H9 (cell line): ENCODE results near the gene AMMECR1. TPM values are rescaled to one million over a fixed set of nuclear protein-coding genes. Genes with fewer than 3 reads are reported as not detected.

Experiments
- DNase-seq: peaks from one replicate; pipeline ENCODE4 v3.0.0-alpha.2; 2017
- H2AFZ ChIP-seq: one replicate; pipeline ENCODE4 v1.6.1; 2013; ENCODE audit warnings: mild to moderate bottlenecking, low read length, control low read depth, moderate library complexity
- H2AK5ac ChIP-seq: 2 replicates; pipeline ENCODE4 v1.6.1; 2013; ENCODE audit warnings: low read length, control low read depth, mixed read lengths; ENCODE audit not compliant: insufficient read length
- H2BK120ac ChIP-seq: one replicate; pipeline ENCODE4 v1.6.1; 2013; ENCODE audit warnings: low read depth, mild to moderate bottlenecking, low read length, control low read depth, inconsistent platforms; ENCODE audit not compliant: poor library complexity, severe bottlenecking
- H2BK12ac ChIP-seq: 2 replicates; pipeline ENCODE4 v1.6.1; 2013; ENCODE audit warnings: low read length, control low read depth, mixed read lengths, low read depth; ENCODE audit not compliant: insufficient read length
- H2BK15ac ChIP-seq: 2 replicates; pipeline ENCODE4 v1.6.1; 2013; ENCODE audit warnings: low read depth, low read length, control low read depth
- H2BK20ac ChIP-seq: one replicate; pipeline ENCODE4 v1.6.1; 2013; ENCODE audit warnings: low read depth, mild to moderate bottlenecking, low read length, control low read depth, inconsistent platforms; ENCODE audit not compliant: poor library complexity, severe bottlenecking
- H2BK5ac ChIP-seq: 2 replicates; pipeline ENCODE4 v1.6.1; 2013; ENCODE audit warnings: low read length, control low read depth, mixed read lengths; ENCODE audit not compliant: insufficient read length
- H3K14ac ChIP-seq: 2 replicates; pipeline ENCODE4 v1.6.1; 2013; ENCODE audit warnings: low read length, control low read depth; ENCODE audit not compliant: insufficient read depth
- H3K18ac ChIP-seq: 2 replicates; pipeline ENCODE4 v1.6.1; 2013; ENCODE audit warnings: low read depth, mild to moderate bottlenecking, mixed read lengths, low read length, control low read depth; ENCODE audit not compliant: insufficient read length
- H3K23ac ChIP-seq: 2 replicates; pipeline ENCODE4 v1.6.1; 2013; ENCODE audit warnings: low read length, control low read depth, mixed read lengths, low read depth; ENCODE audit not compliant: insufficient read length
- H3K23me2 ChIP-seq: 2 replicates; pipeline ENCODE4 v1.6.1; 2013; ENCODE audit warnings: low read depth, mild to moderate bottlenecking, mixed read lengths, low read length, control low read depth; ENCODE audit not compliant: insufficient read length, poor library complexity, severe bottlenecking
- H3K27ac ChIP-seq: 2 replicates; pipeline ENCODE4 v1.5.1; 2013; ENCODE audit warnings: low read length, control low read depth, mixed read lengths, low read depth; ENCODE audit not compliant: insufficient read length
- H3K27me3 ChIP-seq: 2 replicates; pipeline ENCODE4 v1.6.1; 2013; ENCODE audit warnings: low read length, control low read depth, inconsistent platforms; ENCODE audit not compliant: insufficient read depth
- H3K4ac ChIP-seq: 2 replicates; pipeline ENCODE4 v1.6.1; 2013; ENCODE audit warnings: low read depth, mild to moderate bottlenecking, control low read depth, inconsistent platforms, low read length, moderate library complexity
- H3K4me1 ChIP-seq: 2 replicates; pipeline ENCODE4 v1.6.1; 2013; ENCODE audit warnings: low read length, control low read depth, inconsistent platforms; ENCODE audit not compliant: insufficient read depth
- H3K4me2 ChIP-seq: 2 replicates; pipeline ENCODE4 v1.6.1; 2013; ENCODE audit warnings: low read length, control low read depth, mixed read lengths; ENCODE audit not compliant: insufficient read length, insufficient read depth
- H3K56ac ChIP-seq: 2 replicates; pipeline ENCODE4 v1.6.1; 2013; ENCODE audit warnings: low read depth, mild to moderate bottlenecking, mixed read lengths, low read length, control low read depth; ENCODE audit not compliant: insufficient read length
- H3K79me1 ChIP-seq: 2 replicates; pipeline ENCODE4 v1.6.1; 2013; ENCODE audit warnings: low read depth, mild to moderate bottlenecking, moderate library complexity, low read length, control low read depth, inconsistent platforms; ENCODE audit not compliant: insufficient read depth, poor library complexity, severe bottlenecking
- H3K79me2 ChIP-seq: 2 replicates; pipeline ENCODE4 v1.6.1; 2013; ENCODE audit warnings: low read length, control low read depth, inconsistent platforms; ENCODE audit not compliant: insufficient read depth
- H3K9ac ChIP-seq: 2 replicates; pipeline ENCODE4 v1.6.1; 2013; ENCODE audit warnings: low read length, control low read depth, mixed read lengths; ENCODE audit not compliant: insufficient read length; ENCODE audit errors: extremely low read depth
- H3K9me3 ChIP-seq: one replicate; pipeline ENCODE4 v1.6.1; 2013; ENCODE audit warnings: low read depth, low read length, inconsistent platforms; ENCODE audit not compliant: control insufficient read depth
- H3T11ph ChIP-seq: one replicate; pipeline ENCODE4 v1.6.1; 2013; ENCODE audit warnings: mild to moderate bottlenecking, low read length, control low read depth, inconsistent platforms
- H4K20me1 ChIP-seq: one replicate; pipeline ENCODE4 v1.6.1; 2013; ENCODE audit not compliant: control insufficient read depth, insufficient read length, insufficient read depth
- H4K5ac ChIP-seq: 2 replicates; pipeline ENCODE4 v1.6.1; 2013; ENCODE audit warnings: low read depth, mild to moderate bottlenecking, mixed read lengths, low read length, control low read depth; ENCODE audit not compliant: insufficient read length
- H4K8ac ChIP-seq: replicated peaks from 2 replicates; pipeline ENCODE4 v1.6.1; 2013; ENCODE audit warnings: low read length, control low read depth, mixed read lengths, low read depth; ENCODE audit not compliant: insufficient read length
- H4K91ac ChIP-seq: 2 replicates; pipeline ENCODE4 v1.6.1; 2013; ENCODE audit warnings: low read depth, mild to moderate bottlenecking, moderate library complexity, mixed read lengths, low read length, control low read depth; ENCODE audit not compliant: insufficient read length
- H3K27ac Mint-ChIP-seq, 3 experiments: 2 replicates in 2 of 3; 3 replicates in 1 of 3; pipeline ENCODE4 v1.8.0; 2020 to 2021; ENCODE audit warnings: mixed read lengths in 3 of 3, mild to moderate bottlenecking in 1 of 3, moderate library complexity in 1 of 3
- H3K27me3 Mint-ChIP-seq: 2 replicates; pipeline ENCODE4 v1.8.0; 2021; ENCODE audit warnings: low read depth, mild to moderate bottlenecking, moderate library complexity, mixed read lengths
- H3K36me3 Mint-ChIP-seq, 3 experiments: 2 replicates in 2 of 3; 3 replicates in 1 of 3; pipeline ENCODE4 v1.8.0; 2020 to 2021; ENCODE audit warnings: low read depth in 3 of 3, mixed read lengths in 3 of 3; ENCODE audit not compliant: insufficient read depth in 1 of 3
- H3K4me1 Mint-ChIP-seq, 2 experiments: 2 replicates each; pipeline ENCODE4 v1.8.0; 2020; ENCODE audit warnings: mixed read lengths in 2 of 2
- H3K4me3 Mint-ChIP-seq, 2 experiments: 2 replicates in 1 of 2; 3 replicates in 1 of 2; pipeline ENCODE4 v1.8.0; 2020 to 2021; ENCODE audit warnings: mild to moderate bottlenecking in 2 of 2, mixed read lengths in 2 of 2, moderate library complexity in 1 of 2
- H3K9me3 Mint-ChIP-seq, 2 experiments: 2 replicates in 1 of 2; 3 replicates in 1 of 2; pipeline ENCODE4 v1.8.0; 2020; ENCODE audit warnings: mild to moderate bottlenecking in 2 of 2, mixed read lengths in 2 of 2, moderate library complexity in 1 of 2
- WGBS: extraction: QIAGEN DNeasy Blood & Tissue Kit; methylation state at CpG from one replicate; pipeline ENCODE4 v1.1.7; 2013; ENCODE audit warnings: missing lambda C conversion rate, low lambda C conversion rate, mixed read lengths; ENCODE audit not compliant: insufficient read length; ENCODE audit errors: extremely low coverage; 5-methylcytosine and 5-hydroxymethylcytosine counted together
- total RNA-seq: library from RNA; stranded (reverse); gene quantifications from 2 replicates; pipeline ENCODE4 v1.2.1, GENCODE V29; 2021
- TF ChIP-seq, protein P1 (sequence below): fragments of 200-600 bp; sonication (generic); conservative IDR thresholded peaks from 3 replicates; pipeline ENCODE4 v1.8.0; 2021; ENCODE audit warnings: antibody characterized with exemption, mild to moderate bottlenecking

The AMMECR1 gene
- total RNA-seq, 1 experiment from 2014 or later: 28.5 TPM

DNA sequence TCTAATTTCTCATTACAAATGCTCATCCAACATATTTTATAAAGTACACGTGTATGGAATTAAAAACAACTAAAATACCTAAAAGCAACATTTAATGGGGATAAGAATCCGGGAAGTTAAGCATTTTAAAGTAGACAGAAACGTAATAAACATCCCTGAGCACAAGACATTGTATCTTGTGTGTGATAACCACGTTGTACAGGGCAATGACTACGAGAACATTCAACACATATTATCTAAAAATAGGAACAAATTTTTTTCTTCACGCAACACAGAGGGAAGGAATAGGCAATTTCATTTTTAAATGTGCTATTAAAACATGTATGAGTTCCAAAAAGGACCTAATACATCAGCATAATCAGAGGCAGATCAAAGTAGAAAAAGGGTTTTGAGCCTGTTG lies 49.5 kb downstream of the AMMECR1 start:
- Histone ChIP-seq H3K79me1 (no peaks in the 10 kb centered on the region), H3K79me2 (no peaks in the 10 kb centered on the region; the same call in 1 of the 2 replicates), H3K4ac (no peak overlapping the region), H2AK5ac (no peak overlapping the region), H2BK20ac (no peak overlapping the region), H3K23me2 (no peaks in the 10 kb centered on the region), H4K91ac (no peak overlapping the region), H2AFZ (no peak overlapping the region), H3K9me3 (no peaks in the 10 kb centered on the region), H3K9ac (no peak overlapping the region), H3K56ac (no peak overlapping the region), H3K4me2 (no peak overlapping the region), H3K18ac (no peak overlapping the region), H2BK15ac (no peak overlapping the region), H3K27me3 (no peaks in the 10 kb centered on the region), H3K27ac (no peak overlapping the region), H3T11ph (no peak overlapping the region), H4K5ac (no peak overlapping the region), H3K4me1 (no peaks in the 10 kb centered on the region), H2BK5ac (no peak overlapping the region), H3K23ac (no peak overlapping the region), H3K14ac (no peak overlapping the region), H2BK120ac (no peak overlapping the region), H4K8ac (no peak overlapping the region), H4K20me1 (no peaks in the 10 kb centered on the region), H2BK12ac (no peak overlapping the region)
- whole genome bisulfite sequencing: no CpG with 5 or more reads among the region's 6 CpGs
- H3K4me1 Mint-ChIP-seq: peaks cover 21 to 27% of the 10 kb centered on the region in 2 experiments
- peak overlapping the region in 1 of 3 experiments; percentile 26; a peak in 2 of 7 replicates for H3K27ac Mint-ChIP-seq
- no peaks in the 10 kb centered on the region for H3K36me3 Mint-ChIP-seq
- H3K27me3 Mint-ChIP-seq: no peaks in the 10 kb centered on the region
- no peak overlapping the region for H3K4me3 Mint-ChIP-seq
- no peaks in the 10 kb centered on the region for H3K9me3 Mint-ChIP-seq
- TF ChIP-seq, protein P1, sequence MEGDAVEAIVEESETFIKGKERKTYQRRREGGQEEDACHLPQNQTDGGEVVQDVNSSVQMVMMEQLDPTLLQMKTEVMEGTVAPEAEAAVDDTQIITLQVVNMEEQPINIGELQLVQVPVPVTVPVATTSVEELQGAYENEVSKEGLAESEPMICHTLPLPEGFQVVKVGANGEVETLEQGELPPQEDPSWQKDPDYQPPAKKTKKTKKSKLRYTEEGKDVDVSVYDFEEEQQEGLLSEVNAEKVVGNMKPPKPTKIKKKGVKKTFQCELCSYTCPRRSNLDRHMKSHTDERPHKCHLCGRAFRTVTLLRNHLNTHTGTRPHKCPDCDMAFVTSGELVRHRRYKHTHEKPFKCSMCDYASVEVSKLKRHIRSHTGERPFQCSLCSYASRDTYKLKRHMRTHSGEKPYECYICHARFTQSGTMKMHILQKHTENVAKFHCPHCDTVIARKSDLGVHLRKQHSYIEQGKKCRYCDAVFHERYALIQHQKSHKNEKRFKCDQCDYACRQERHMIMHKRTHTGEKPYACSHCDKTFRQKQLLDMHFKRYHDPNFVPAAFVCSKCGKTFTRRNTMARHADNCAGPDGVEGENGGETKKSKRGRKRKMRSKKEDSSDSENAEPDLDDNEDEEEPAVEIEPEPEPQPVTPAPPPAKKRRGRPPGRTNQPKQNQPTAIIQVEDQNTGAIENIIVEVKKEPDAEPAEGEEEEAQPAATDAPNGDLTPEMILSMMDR: no peak
- no peak for DNase-seq
